Body of pancreas (tissue), 4 donors: ENCODE measurements around the gene SLC2A3. TPM values are rescaled to one million over a fixed set of nuclear protein-coding genes. Genes with fewer than 3 reads are reported as not detected.
A peak's percentile ranks its signal among the peaks of the same experiment; 100 is the strongest.
"Not testable (repeated sequence)": the region's sequence is repeated elsewhere in the genome, so short reads cannot be mapped to it uniquely, and the experiment has no call there.

Experiments used
- ATAC-seq: fragments of 150-250 bp; one replicate; pipeline ENCODE4 v1.9.1; 2016
- DNase-seq, 4 donors: peaks; one replicate each; pipeline ENCODE4 v3.0.0-alpha.2; 2019
- H3K27ac ChIP-seq, 4 donors: fragments of 200-600 bp; sonication (generic); 1 replicate in 3 of 4; 2 replicates in 1 of 4; pipeline versions ENCODE4 v1.5.1 to v1.6.1; 2016 to 2019; ENCODE audit warnings: mild to moderate bottlenecking in 1 of 4, mixed read lengths in 1 of 4, moderate library complexity in 1 of 4
- H3K27me3 ChIP-seq, 2 donors: fragments of 200-600 bp; sonication (generic); one replicate each; pipeline ENCODE4 v1.6.0; 2016; ENCODE audit warnings: mild to moderate bottlenecking in 1 of 2
- H3K36me3 ChIP-seq, 2 donors: fragments of 200-600 bp; sonication (generic); replicated peaks in 1 of 2; 2 replicates each; pipeline ENCODE4 v1.5.1; 2016; ENCODE audit warnings: low read depth in 2 of 2; ENCODE audit not compliant: insufficient read depth in 1 of 2
- H3K4me1 ChIP-seq: fragments of 200-600 bp; sonication (generic); one replicate; pipeline ENCODE4 v1.6.0; 2016
- H3K4me3 ChIP-seq, 2 donors: fragments of 200-600 bp; sonication (generic); 1 replicate in 1 of 2; 2 replicates in 1 of 2; pipeline ENCODE4 v1.5.1; 2016 to 2019
- H3K9me3 ChIP-seq, 3 donors: fragments of 200-600 bp; sonication (generic); 1 replicate in 2 of 3; 2 replicates in 1 of 3; pipeline ENCODE4 v1.5.1; 2016
- POLR2A ChIP-seq, 3 donors: fragments of 450-650 bp; IDR thresholded peaks; one replicate each; pipeline ENCODE4 v1.6.1; 2016; ENCODE audit warnings: antibody characterized with exemption in 3 of 3, mild to moderate bottlenecking in 2 of 3
- WGBS, 2 donors: methylation state at CpG; one replicate each; pipeline ENCODE4 v1.1.5; 2017; 5-methylcytosine and 5-hydroxymethylcytosine counted together
- intact Hi-C: fragments of 100-400 bp; cut with DNase I; formaldehyde crosslinking; loops from one replicate; pipeline ENCODE4 v1.15.1; 2023
- total RNA-seq, 2 donors: library from RNA; depleted of rRNA; stranded (reverse); fragments of >200 nt; gene quantifications; one replicate each; pipeline ENCODE4 v1.1.0, GENCODE V29; 2016
- TF ChIP-seq, protein P1 (sequence below), 7 experiments: fragments of 450-650 bp in 4 of 7; fragments of 200-600 bp in 3 of 7; sonication (generic) in 3 of 7; IDR thresholded peaks; one replicate each; pipeline ENCODE4 v1.5.1; 2016 to 2019; ENCODE audit warnings: antibody characterized with exemption in 7 of 7

SLC2A3 gene
- total RNA-seq, 2 donors from 2014 or later, result 6.6 to 9.6 TPM

DNA sequence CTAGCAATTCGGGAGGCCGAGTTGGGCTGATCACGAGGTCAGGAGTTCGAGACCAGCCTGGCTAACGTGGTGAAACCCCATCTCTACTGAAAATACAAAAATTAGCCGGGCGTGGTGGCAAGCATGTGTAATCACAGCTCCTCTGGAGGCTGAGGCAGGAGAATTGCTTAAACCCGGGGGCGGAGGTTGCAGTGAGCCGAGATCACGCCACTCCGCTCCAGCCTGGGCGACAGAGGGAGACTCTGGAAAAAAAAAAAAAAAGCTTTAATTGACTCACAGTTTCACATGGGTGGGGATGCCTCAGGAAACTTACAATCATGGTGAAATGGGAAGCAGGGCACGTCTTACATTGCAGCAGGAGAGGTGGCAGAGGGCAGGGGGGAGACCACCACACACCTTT, 30.6 kb upstream of the SLC2A3 start:
- Histone ChIP-seq H3K4me1 (peaks cover 12% of the 10 kb centered on the region), H3K27ac (no peak overlapping the region), H3K36me3 (no peaks in the 10 kb centered on the region), H3K4me3 (no peak overlapping the region), H3K27me3 (peaks cover 0 to 10% of the 10 kb centered on the region in 2 donors), H3K9me3 (no peaks in the 10 kb centered on the region)
- DNase-seq, result peak in 1 of 4 donors; percentile 19
- intact Hi-C loops, result no loop called here
- no peak for ATAC-seq
- 80 to 86% methylated on average over 14 of the region's 14 CpGs for WGBS, 2 donors
- TF ChIP-seq POLR2A (IDR thresholded peaks at IDR 0.05), result no peak
- TF ChIP-seq, protein P1, sequence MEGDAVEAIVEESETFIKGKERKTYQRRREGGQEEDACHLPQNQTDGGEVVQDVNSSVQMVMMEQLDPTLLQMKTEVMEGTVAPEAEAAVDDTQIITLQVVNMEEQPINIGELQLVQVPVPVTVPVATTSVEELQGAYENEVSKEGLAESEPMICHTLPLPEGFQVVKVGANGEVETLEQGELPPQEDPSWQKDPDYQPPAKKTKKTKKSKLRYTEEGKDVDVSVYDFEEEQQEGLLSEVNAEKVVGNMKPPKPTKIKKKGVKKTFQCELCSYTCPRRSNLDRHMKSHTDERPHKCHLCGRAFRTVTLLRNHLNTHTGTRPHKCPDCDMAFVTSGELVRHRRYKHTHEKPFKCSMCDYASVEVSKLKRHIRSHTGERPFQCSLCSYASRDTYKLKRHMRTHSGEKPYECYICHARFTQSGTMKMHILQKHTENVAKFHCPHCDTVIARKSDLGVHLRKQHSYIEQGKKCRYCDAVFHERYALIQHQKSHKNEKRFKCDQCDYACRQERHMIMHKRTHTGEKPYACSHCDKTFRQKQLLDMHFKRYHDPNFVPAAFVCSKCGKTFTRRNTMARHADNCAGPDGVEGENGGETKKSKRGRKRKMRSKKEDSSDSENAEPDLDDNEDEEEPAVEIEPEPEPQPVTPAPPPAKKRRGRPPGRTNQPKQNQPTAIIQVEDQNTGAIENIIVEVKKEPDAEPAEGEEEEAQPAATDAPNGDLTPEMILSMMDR (IDR thresholded peaks at IDR 0.05), result no peak

DNA sequence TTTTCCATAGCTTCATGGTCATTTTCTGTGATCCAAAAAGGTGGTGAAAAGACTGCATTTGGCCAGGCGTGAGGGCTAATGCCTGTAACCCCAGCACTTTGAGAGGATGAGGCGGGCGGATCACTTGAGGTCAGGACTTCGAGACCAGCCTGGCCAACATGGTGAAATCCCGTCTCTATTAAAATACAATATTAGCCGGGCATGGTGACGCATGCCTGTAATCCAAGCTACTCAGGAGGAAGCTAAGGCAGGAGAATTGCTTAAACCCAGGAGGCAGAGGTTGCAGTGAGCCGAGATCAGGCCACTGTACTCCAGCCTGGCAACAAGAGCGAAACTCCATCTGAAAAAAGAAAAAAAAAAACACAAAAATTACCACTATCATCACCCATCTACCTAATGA, 28.7 kb upstream of the SLC2A3 start:
- H3K36me3 ChIP-seq, H3K4me1 ChIP-seq, H3K9me3 ChIP-seq, H3K4me3 ChIP-seq, ATAC-seq, intact Hi-C loops, DNase-seq, H3K27ac ChIP-seq, H3K27me3 ChIP-seq: not testable (repeated sequence)
- 84 to 90% methylated on average over 8 to 9 of the region's 9 CpGs for WGBS, 2 donors

DNA sequence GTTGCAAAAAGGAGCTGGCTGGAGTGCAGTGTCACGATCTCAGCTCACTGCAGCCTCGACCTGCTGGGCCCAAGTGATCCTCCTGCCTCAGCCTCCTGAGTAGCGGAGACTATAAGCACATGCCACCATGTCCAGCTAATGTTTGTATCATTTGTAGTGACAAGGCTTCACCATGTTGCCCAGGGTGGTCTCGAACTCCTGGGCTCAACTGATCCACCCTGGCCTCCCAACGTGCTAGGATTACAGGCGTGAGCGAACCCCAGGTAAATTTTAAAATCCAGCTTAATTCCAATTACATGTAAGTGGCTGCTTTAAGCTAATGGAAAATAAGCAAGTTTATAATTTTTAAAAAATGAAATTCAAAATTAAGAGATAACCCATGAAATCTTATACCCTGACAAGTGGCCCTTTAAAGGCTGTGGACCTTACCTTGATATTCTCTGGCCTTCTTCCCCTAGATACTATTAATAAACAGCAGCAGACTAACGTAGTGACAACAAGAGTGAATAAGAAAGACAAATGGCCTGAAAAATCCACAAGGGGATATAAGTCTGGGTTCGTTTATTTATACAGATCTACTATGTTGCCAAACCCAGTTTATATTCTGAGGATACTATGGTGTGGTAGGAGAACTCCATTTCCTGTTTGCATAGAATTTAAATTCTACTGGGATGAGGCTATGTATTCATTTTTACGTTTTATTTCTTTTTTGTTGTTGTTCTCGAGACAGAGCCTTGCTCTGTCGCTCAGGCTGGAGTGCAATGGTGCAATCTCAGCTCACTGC, 25.6 kb upstream of the SLC2A3 start:
- Histone ChIP-seq H3K27me3 (no peaks in the 10 kb centered on the region), H3K4me3 (no peak overlapping the region), H3K36me3 (no peaks in the 10 kb centered on the region), H3K4me1 (no peaks in the 10 kb centered on the region), H3K9me3 (no peaks in the 10 kb centered on the region), H3K27ac (peak overlapping the region in 1 of 4 donors; percentile 60)
- DNase-seq (no peak), ATAC-seq (no peak)
- 79 to 80% methylated on average over 12 of the region's 12 CpGs for WGBS, 2 donors
- TF ChIP-seq POLR2A (IDR thresholded peaks at IDR 0.05), result no peak
- TF ChIP-seq, protein P1 (IDR thresholded peaks at IDR 0.05), result no peak
- intact Hi-C loops, result no loop called here

DNA sequence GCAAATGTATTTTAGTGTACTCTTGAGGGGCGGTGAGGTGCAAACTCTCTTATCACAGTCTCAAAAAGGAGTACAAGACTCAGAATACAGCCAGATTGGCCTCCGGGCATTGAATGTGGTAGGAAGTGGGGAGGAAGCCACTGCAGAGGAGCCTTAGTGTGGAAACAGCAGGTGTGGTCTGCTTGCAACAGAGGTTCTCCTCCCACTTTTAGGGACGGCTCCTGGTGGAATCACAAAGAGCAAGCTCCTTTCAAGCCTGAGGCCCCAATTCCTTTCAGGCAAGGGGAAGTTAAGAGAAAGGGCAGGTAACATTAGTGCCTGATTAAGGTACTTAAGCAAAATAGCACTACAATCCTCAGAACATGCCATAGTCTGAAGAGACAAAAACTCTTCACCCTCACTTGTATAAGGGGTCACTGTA, 23.7 kb upstream of the SLC2A3 start:
- WGBS, 2 donors, result 57 to 72% methylated on average over 3 of the region's 3 CpGs
- peak overlapping the region in 1 of 4 donors; percentile 60 for H3K27ac ChIP-seq
- H3K4me1 ChIP-seq, result no peaks in the 10 kb centered on the region
- no peak overlapping the region for H3K4me3 ChIP-seq
- intact Hi-C loops, result no loop called here
- DNase-seq (no peak), ATAC-seq (no peak)
- no peaks in the 10 kb centered on the region for H3K27me3 ChIP-seq
- TF ChIP-seq, protein P1 (IDR thresholded peaks at IDR 0.05), result no peak
- TF ChIP-seq POLR2A (IDR thresholded peaks at IDR 0.05), result no peak
- no peaks in the 10 kb centered on the region for H3K9me3 ChIP-seq
- H3K36me3 ChIP-seq, result no peaks in the 10 kb centered on the region

DNA sequence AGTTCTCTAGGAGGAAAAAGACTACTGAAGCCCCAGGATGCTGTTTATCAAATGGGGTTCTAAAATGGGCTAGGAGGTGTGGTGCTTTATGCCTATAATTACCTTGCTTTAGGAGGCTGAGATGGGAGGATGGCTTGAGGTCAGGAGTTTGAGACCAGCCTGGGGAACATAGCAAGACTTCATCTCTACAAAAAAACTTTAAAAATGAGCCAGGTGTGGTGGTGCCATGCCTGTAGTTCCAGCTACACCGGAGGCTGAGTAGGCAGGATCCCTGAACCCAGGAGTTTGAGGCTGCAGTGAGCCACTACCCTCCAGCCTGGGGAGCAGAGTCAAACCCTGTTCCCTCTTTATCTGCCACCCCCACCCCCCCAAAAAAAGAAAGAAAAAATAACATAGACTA, 23.3 kb upstream of the SLC2A3 start:
- no peak for DNase-seq
- 56 to 86% methylated on average over 1 of the region's 1 CpG for WGBS, 2 donors
- Histone ChIP-seq H3K4me1 (no peaks in the 10 kb centered on the region), H3K36me3 (no peaks in the 10 kb centered on the region), H3K4me3 (no peak overlapping the region), H3K27me3 (no peaks in the 10 kb centered on the region), H3K27ac (no peak overlapping the region), H3K9me3 (no peaks in the 10 kb centered on the region)
- intact Hi-C loops, result no loop called here
- ATAC-seq, result no peak
- no peak for TF ChIP-seq POLR2A (IDR thresholded peaks at IDR 0.05)
- TF ChIP-seq, protein P1 (IDR thresholded peaks at IDR 0.05), result no peak

DNA sequence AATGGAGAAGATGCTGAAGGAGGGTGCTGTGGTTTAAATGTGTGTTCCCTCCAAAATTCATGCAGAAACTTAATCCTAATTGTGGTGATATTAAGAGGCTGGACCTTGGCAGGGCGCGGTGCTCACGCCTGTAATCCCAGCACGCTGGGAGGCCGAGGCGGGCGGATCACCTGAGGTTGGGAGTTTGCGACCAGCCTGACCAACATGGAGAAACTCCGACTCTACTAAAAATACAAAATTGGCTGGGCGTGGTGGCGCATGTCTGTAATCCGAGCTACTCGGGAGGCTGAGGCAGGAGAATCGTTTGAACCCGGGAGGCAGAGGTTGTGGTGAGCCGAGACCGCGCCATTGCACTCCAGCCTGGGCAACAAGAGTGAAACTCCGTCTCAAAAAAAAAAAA, 18.9 kb upstream of the SLC2A3 start:
- H3K36me3 ChIP-seq, result not testable (repeated sequence)

DNA sequence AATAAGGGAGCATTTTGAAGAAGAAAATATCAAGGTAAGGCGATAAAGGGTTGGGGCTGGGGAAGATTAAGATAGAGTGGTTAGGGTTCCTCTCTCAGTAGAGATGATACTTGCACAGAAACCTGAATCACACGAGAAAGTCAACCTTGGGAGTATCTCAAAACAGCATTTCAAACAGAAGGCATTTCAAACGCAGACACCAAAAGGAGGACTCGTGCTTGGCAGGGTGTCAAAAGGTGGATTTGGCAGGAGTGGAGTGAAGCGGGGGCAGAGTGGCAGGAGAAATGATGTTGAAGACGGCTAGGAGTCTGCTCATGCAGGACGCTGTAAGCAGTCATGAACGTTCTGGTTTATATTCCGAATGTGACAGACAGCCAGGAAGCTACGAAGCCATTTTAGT, 18.4 kb upstream of the SLC2A3 start:
- ATAC-seq, H3K9me3 ChIP-seq, intact Hi-C loops, H3K4me1 ChIP-seq, H3K4me3 ChIP-seq, H3K27ac ChIP-seq, DNase-seq, H3K27me3 ChIP-seq, H3K36me3 ChIP-seq: not testable (repeated sequence)
- WGBS, 2 donors, result 49 to 68% methylated on average over 6 to 10 of the region's 10 CpGs

More for the DNA sequence above, 18.9 kb upstream of the SLC2A3 start:
- intact Hi-C loops, H3K27me3 ChIP-seq, ATAC-seq, DNase-seq, H3K27ac ChIP-seq, H3K4me1 ChIP-seq, H3K9me3 ChIP-seq, H3K4me3 ChIP-seq: not testable (repeated sequence)
- 95 to 96% methylated on average over 13 to 18 of the region's 19 CpGs for WGBS, 2 donors

DNA sequence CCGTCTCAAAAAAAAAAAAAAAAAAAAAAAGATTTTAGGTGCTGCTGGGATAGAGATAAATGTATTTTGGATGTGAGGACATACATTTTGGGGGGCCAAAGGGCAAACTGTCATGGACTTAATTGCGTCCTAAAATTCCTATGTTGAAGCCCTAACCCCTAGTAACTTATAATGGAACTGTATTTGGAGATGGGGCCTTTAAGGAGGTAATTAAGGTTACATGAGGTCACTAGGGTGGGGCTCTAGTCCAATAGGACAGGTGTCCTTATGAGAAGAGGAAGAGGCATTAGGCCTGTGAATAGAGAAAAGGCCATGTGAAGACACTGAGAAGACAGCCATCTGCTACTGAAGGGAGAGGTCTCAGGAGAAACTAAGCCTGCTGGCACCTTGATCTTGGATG, 17.9 kb upstream of the SLC2A3 start:
- H3K4me1 ChIP-seq, H3K9me3 ChIP-seq, DNase-seq, H3K4me3 ChIP-seq, H3K27me3 ChIP-seq, H3K36me3 ChIP-seq, ATAC-seq, intact Hi-C loops, H3K27ac ChIP-seq: not testable (repeated sequence)
- WGBS, 2 donors, result 89 to 94% methylated on average over 2 of the region's 2 CpGs
